Measurements from ENCODE around the gene APMAP.

The APMAP gene

GRCh38 chr20:24987244-24987643 is 5.3 kb downstream of the APMAP start:
- peak; percentile 62 for DNase-seq (ENCODE audit: low spot score)

GRCh38 chr20:24986436-24987015 is 6.0 kb downstream of the APMAP start:
- no peak for DNase-seq (ENCODE audit: low spot score)

- DNase-seq (ENCODE audit: low spot score), result no peak
These were observed 6.7 kb downstream of the APMAP start for GRCh38 chr20:24985802-24986201.

- no peak for DNase-seq (ENCODE audit: low spot score)
These were observed 7.5 kb downstream of the APMAP start for GRCh38 chr20:24984961-24985640.

- no peak for DNase-seq (ENCODE audit: low spot score)
These were observed 8.7 kb downstream of the APMAP start for GRCh38 chr20:24983896-24984295.

GRCh38 chr20:24981790-24982189 is 10.8 kb downstream of the APMAP start:
- DNase-seq (ENCODE audit: low spot score), result no peak

GRCh38 chr20:24981282-24981681 is 11.3 kb downstream of the APMAP start:
- DNase-seq (ENCODE audit: low spot score), result no peak

- no peak for DNase-seq (ENCODE audit: low spot score)
These were observed 12.1 kb downstream of the APMAP start for GRCh38 chr20:24980291-24981053.

- no peak for DNase-seq (ENCODE audit: low spot score)
These were observed 13.3 kb downstream of the APMAP start for GRCh38 chr20:24979036-24979960.

GRCh38 chr20:24978513-24978912 is 14.0 kb downstream of the APMAP start:
- DNase-seq (ENCODE audit: low spot score), result no peak

- DNase-seq (ENCODE audit: low spot score), result no peak
These were observed 14.8 kb downstream of the APMAP start for GRCh38 chr20:24977797-24978196.

GRCh38 chr20:24977336-24977735 is 15.2 kb downstream of the APMAP start:
- DNase-seq (ENCODE audit: low spot score), result no peak

GRCh38 chr20:24972341-24972740 is 20.2 kb downstream of the APMAP start:
- DNase-seq (ENCODE audit: low spot score), result no peak

GRCh38 chr20:24971376-24972101 is 21.0 kb downstream of the APMAP start:
- no peak for DNase-seq (ENCODE audit: low spot score)

- DNase-seq (ENCODE audit: low spot score), result no peak
These were observed 21.8 kb downstream of the APMAP start for GRCh38 chr20:24970754-24971153.

- DNase-seq (ENCODE audit: low spot score), result no peak
These were observed 22.5 kb downstream of the APMAP start for GRCh38 chr20:24970030-24970553.

- no peak for DNase-seq (ENCODE audit: low spot score)
These were observed 23.1 kb downstream of the APMAP start for GRCh38 chr20:24969186-24970029.

- no peak for DNase-seq (ENCODE audit: low spot score)
These were observed 24.2 kb downstream of the APMAP start for GRCh38 chr20:24968278-24968800.

- DNase-seq (ENCODE audit: low spot score), result no peak
These were observed 26.1 kb downstream of the APMAP start for GRCh38 chr20:24966317-24967012.
